Muscle layer of duodenum (tissue), 2 donors: ENCODE data around the gene SELENOW.

ENCODE experiments used
- H3K27ac ChIP-seq: one replicate; pipeline ENCODE4 v1.7.0; 2013; ENCODE audit warnings: mild to moderate bottlenecking, low read length
- H3K27me3 ChIP-seq: one replicate; pipeline ENCODE4 v1.7.0; 2013; ENCODE audit warnings: low read depth, mild to moderate bottlenecking, control low read depth, low read length
- H3K36me3 ChIP-seq, 2 donors: one replicate each; pipeline ENCODE4 v1.7.0; 2013; ENCODE audit warnings: low read length in 2 of 2, control low read depth in 1 of 2, mild to moderate bottlenecking in 1 of 2; ENCODE audit not compliant: insufficient read depth in 2 of 2, control insufficient read depth in 1 of 2
- H3K4me1 ChIP-seq, 2 donors: one replicate each; pipeline ENCODE4 v1.7.0; 2013; ENCODE audit warnings: low read length in 2 of 2, mild to moderate bottlenecking in 2 of 2, control low read depth in 1 of 2, moderate library complexity in 1 of 2; ENCODE audit not compliant: insufficient read depth in 2 of 2, control insufficient read depth in 1 of 2
- H3K4me3 ChIP-seq, 2 donors: one replicate each; pipeline ENCODE4 v1.7.0; 2013; ENCODE audit warnings: low read length in 2 of 2, low read depth in 1 of 2, mild to moderate bottlenecking in 1 of 2
- H3K9me3 ChIP-seq, 2 donors: one replicate each; pipeline ENCODE4 v1.7.0; 2013; ENCODE audit warnings: low read length in 2 of 2, control low read depth in 1 of 2, mild to moderate bottlenecking in 1 of 2; ENCODE audit not compliant: control insufficient read depth in 1 of 2
- donor health status: healthy.

Gene SELENOW

GRCh38 chr19:47778049-47778953, at the start of gene SELENOW:
Gene SELENOW, plus strand, starts transcription at chr19:47778703. Its CDS starts 83 bp downstream, at chr19:47778786.
- Histone ChIP-seq H3K4me3 (peak within 1 kb of the TSS; percentile 80 to 96), H3K27me3 (no peaks in the 10 kb centered on the region), H3K9me3 (no peaks in the 10 kb centered on the region), H3K27ac (peak within 1 kb of the TSS; percentile 86), H3K36me3 (peaks cover 16 to 22% of the 10 kb centered on the region in 2 donors), H3K4me1 (peaks cover 16 to 37% of the 10 kb centered on the region in 2 donors)

GRCh38 chr19:47729468-47729798, 49.1 kb upstream of the SELENOW start:
- Histone ChIP-seq H3K36me3 (peaks cover 5 to 31% of the 10 kb centered on the region in 2 donors), H3K9me3 (no peaks in the 10 kb centered on the region), H3K4me1 (peaks cover 9 to 37% of the 10 kb centered on the region in 2 donors), H3K27me3 (peaks cover 5% of the 10 kb centered on the region), H3K4me3 (peak overlapping the region in 1 of 2 donors; percentile 25), H3K27ac (peak overlapping the region; percentile 67)

- Histone ChIP-seq H3K27me3 (peaks cover 5% of the 10 kb centered on the region), H3K4me1 (peaks cover 9 to 35% of the 10 kb centered on the region in 2 donors), H3K36me3 (peaks cover 5 to 31% of the 10 kb centered on the region in 2 donors), H3K27ac (no peak overlapping the region), H3K9me3 (no peaks in the 10 kb centered on the region), H3K4me3 (no peak overlapping the region)
These were observed 48.5 kb upstream of the SELENOW start for GRCh38 chr19:47729799-47730520.

GRCh38 chr19:47730521-47730889, 48.0 kb upstream of the SELENOW start:
- peaks cover 9 to 35% of the 10 kb centered on the region in 2 donors for H3K4me1 ChIP-seq
- no peak overlapping the region for H3K27ac ChIP-seq
- H3K36me3 ChIP-seq: peaks cover 3 to 30% of the 10 kb centered on the region in 2 donors
- H3K9me3 ChIP-seq: no peaks in the 10 kb centered on the region
- H3K4me3 ChIP-seq: no peak overlapping the region
- peaks cover 5% of the 10 kb centered on the region for H3K27me3 ChIP-seq

GRCh38 chr19:47730910-47731309, 47.6 kb upstream of the SELENOW start:
- H3K27ac ChIP-seq: no peak overlapping the region
- peaks cover 0 to 27% of the 10 kb centered on the region in 2 donors for H3K36me3 ChIP-seq
- H3K9me3 ChIP-seq: no peaks in the 10 kb centered on the region
- no peak overlapping the region for H3K4me3 ChIP-seq
- peaks cover 9 to 31% of the 10 kb centered on the region in 2 donors for H3K4me1 ChIP-seq
- H3K27me3 ChIP-seq: peaks cover 5% of the 10 kb centered on the region

GRCh38 chr19:47735131-47735530, 43.4 kb upstream of the SELENOW start:
- Histone ChIP-seq H3K36me3 (peaks cover 5 to 44% of the 10 kb centered on the region in 2 donors), H3K4me3 (no peak overlapping the region), H3K9me3 (no peaks in the 10 kb centered on the region), H3K27ac (no peak overlapping the region), H3K4me1 (peaks cover 0 to 4% of the 10 kb centered on the region in 2 donors), H3K27me3 (no peaks in the 10 kb centered on the region)

- Histone ChIP-seq H3K4me3 (no peak overlapping the region), H3K36me3 (peaks cover 5 to 45% of the 10 kb centered on the region in 2 donors), H3K9me3 (no peaks in the 10 kb centered on the region), H3K27me3 (no peaks in the 10 kb centered on the region), H3K27ac (no peak overlapping the region), H3K4me1 (peaks cover 0 to 11% of the 10 kb centered on the region in 2 donors)
These were observed 37.5 kb upstream of the SELENOW start for GRCh38 chr19:47740866-47741519.

- no peak overlapping the region for H3K27ac ChIP-seq
- H3K36me3 ChIP-seq: peaks cover 0 to 39% of the 10 kb centered on the region in 2 donors
- peaks cover 0 to 17% of the 10 kb centered on the region in 2 donors for H3K4me1 ChIP-seq
- H3K27me3 ChIP-seq: no peaks in the 10 kb centered on the region
- H3K9me3 ChIP-seq: no peaks in the 10 kb centered on the region
- no peak overlapping the region for H3K4me3 ChIP-seq
These were observed 36.9 kb upstream of the SELENOW start for GRCh38 chr19:47741544-47742140.

- H3K4me3 ChIP-seq: peak overlapping the region; percentile 9 to 59
- H3K27me3 ChIP-seq: no peaks in the 10 kb centered on the region
- H3K4me1 ChIP-seq: peaks cover 0 to 24% of the 10 kb centered on the region in 2 donors
- peak overlapping the region; percentile 90 for H3K27ac ChIP-seq
- peaks cover 0 to 40% of the 10 kb centered on the region in 2 donors for H3K36me3 ChIP-seq
- no peaks in the 10 kb centered on the region for H3K9me3 ChIP-seq
These were observed 35.9 kb upstream of the SELENOW start for GRCh38 chr19:47742634-47743033.

- Histone ChIP-seq H3K27me3 (no peaks in the 10 kb centered on the region), H3K36me3 (peaks cover 15 to 33% of the 10 kb centered on the region in 2 donors), H3K4me3 (peak within 1 kb of the TSS; percentile 45 to 69), H3K9me3 (no peaks in the 10 kb centered on the region), H3K4me1 (peaks cover 0 to 24% of the 10 kb centered on the region in 2 donors), H3K27ac (peak within 1 kb of the TSS; percentile 63)
These were observed 33.2 kb upstream of the SELENOW start, which contains the start of gene NOP53 for GRCh38 chr19:47745010-47745901. Gene NOP53, plus strand, starts transcription at chr19:47745546. Its CDS starts 14 bp downstream, at chr19:47745560.
